GM12891 (cell line): ENCODE data around the gene NUP210.
A peak's percentile ranks its signal among the peaks of the same experiment; 100 is the strongest.
"Not testable (repeated sequence)": the region's sequence is repeated elsewhere in the genome, so short reads cannot be mapped to it uniquely, and the experiment has no call there.

Experiments
- DNase-seq: peaks from one replicate; pipeline ENCODE4 v3.0.0; 2011; ENCODE audit warnings: low spot score; ENCODE audit not compliant: insufficient read length
- FAIRE-seq: peaks from 2 replicates; lab custom pipeline; 2011; peaks lifted over from hg19 to GRCh38; lab: Jason Lieb, UNC
- PAX5 ChIP-seq: IDR thresholded peaks from 2 replicates; pipeline ENCODE4 v1.6.1; 2011; ENCODE audit warnings: low read length, moderate library complexity, mild to moderate bottlenecking; ENCODE audit not compliant: insufficient read depth, severe bottlenecking
- POLR2A ChIP-seq: IDR thresholded peaks from 2 replicates; pipeline ENCODE4 v1.6.1; 2011; ENCODE audit warnings: low read depth, low read length, control low read depth
- POLR2AphosphoS5 ChIP-seq: IDR thresholded peaks from 2 replicates; pipeline ENCODE4 v1.6.1; 2011; ENCODE audit warnings: low read depth, low read length, control low read depth
- POU2F2 ChIP-seq: IDR thresholded peaks from 2 replicates; pipeline ENCODE4 v1.6.1; 2011; ENCODE audit warnings: low read depth, mild to moderate bottlenecking, control low read depth, low read length, moderate library complexity
- SPI1 ChIP-seq: IDR thresholded peaks from 2 replicates; pipeline ENCODE4 v1.6.1; 2011; ENCODE audit warnings: low read depth, low read length, control low read depth
- TAF1 ChIP-seq: IDR thresholded peaks from 2 replicates; pipeline ENCODE4 v1.6.1; 2011; ENCODE audit warnings: low read depth, low read length, control low read depth

The NUP210 gene

GRCh38 chr3:13429631-13430291 is 9.6 kb upstream of the NUP210 start:
- no peak for TF ChIP-seq PAX5
- FAIRE-seq = no peak
- no peak for DNase-seq

GRCh38 chr3:13428678-13429077 is 8.6 kb upstream of the NUP210 start:
- FAIRE-seq, DNase-seq: not testable (repeated sequence)

- TF ChIP-seq POLR2AphosphoS5 (no peak), PAX5 (no peak), POLR2A (no peak), TAF1 (no peak), SPI1 (no peak), POU2F2 (no peak)
- FAIRE-seq (peak; percentile 71), DNase-seq (no peak)
Observed at GRCh38 chr3:13427662-13428603, 7.8 kb upstream of the NUP210 start.

- no peak for DNase-seq
- TF ChIP-seq TAF1 = no peak
- TF ChIP-seq POU2F2 = no peak
- TF ChIP-seq POLR2A = no peak
- TF ChIP-seq POLR2AphosphoS5 = no peak
- TF ChIP-seq SPI1 = no peak
- no peak for TF ChIP-seq PAX5
- FAIRE-seq = no peak
Observed at GRCh38 chr3:13426591-13426990, 6.5 kb upstream of the NUP210 start.

GRCh38 chr3:13425689-13426088 is 5.6 kb upstream of the NUP210 start:
- DNase-seq (no peak), FAIRE-seq (no peak)
- no peak for TF ChIP-seq POLR2AphosphoS5
- TF ChIP-seq POLR2A = no peak
- TF ChIP-seq SPI1 = no peak
- TF ChIP-seq TAF1 = no peak
- TF ChIP-seq POU2F2 = no peak
- TF ChIP-seq PAX5 = no peak

- FAIRE-seq (no peak), DNase-seq (no peak)
- TF ChIP-seq POU2F2 = no peak
- TF ChIP-seq POLR2AphosphoS5 = no peak
- TF ChIP-seq POLR2A = no peak
- no peak for TF ChIP-seq TAF1
- TF ChIP-seq PAX5 = no peak
- no peak for TF ChIP-seq SPI1
Observed at GRCh38 chr3:13424865-13425617, 4.9 kb upstream of the NUP210 start.

GRCh38 chr3:13424141-13424844 is 4.2 kb upstream of the NUP210 start:
- no peak for TF ChIP-seq TAF1
- TF ChIP-seq POLR2A = no peak
- TF ChIP-seq POU2F2 = no peak
- TF ChIP-seq SPI1 = no peak
- TF ChIP-seq PAX5 = no peak
- TF ChIP-seq POLR2AphosphoS5 = no peak
- FAIRE-seq (no peak), DNase-seq (no peak)

GRCh38 chr3:13420831-13421765 is 976 bp upstream of the NUP210 start:
- TF ChIP-seq POLR2A (no peak), PAX5 (no peak), SPI1 (no peak), TAF1 (peak; percentile 8; the same call in 1 of the 2 replicates), POLR2AphosphoS5 (no peak), POU2F2 (0 out of 2 replicates have a peak, but pooled peaks have one; percentile 24)
- peak; percentile 90 for FAIRE-seq

More at GRCh38 chr3:13420831-13421765, 976 bp upstream of the NUP210 start:
- DNase-seq = peak; percentile 46
